Central memory CD8-positive, alpha-beta T cell (primary cell): ENCODE results near the gene KLHL7.
"Not testable (repeated sequence)": the region's sequence is repeated elsewhere in the genome, so short reads cannot be mapped to it uniquely, and the experiment has no call there.

Experiments
- ATAC-seq: fragments of 150-1000 bp; cut with Tn5 transposase; replicated peaks from 2 replicates; pipeline ENCODE4 v1.10.0; 2022; ENCODE audit warnings: mild to moderate bottlenecking, moderate FRiP score, moderate number of reproducible peaks; ENCODE audit not compliant: poor library complexity, severe bottlenecking; ENCODE audit errors: extremely low read depth
- DNase-seq, 2 donors: peaks; one replicate each; pipeline ENCODE4 v3.0.0; 2021; ENCODE audit warnings: low spot score in 2 of 2
- H3K27ac Mint-ChIP-seq: one replicate; pipeline ENCODE4 v1.8.0; 2022; ENCODE audit warnings: low read depth, mild to moderate bottlenecking, moderate library complexity, mixed read lengths
- H3K27me3 Mint-ChIP-seq: one replicate; pipeline ENCODE4 v1.8.0; 2022; ENCODE audit warnings: mixed read lengths
- H3K36me3 Mint-ChIP-seq: one replicate; pipeline ENCODE4 v1.8.0; 2022; ENCODE audit warnings: mild to moderate bottlenecking, moderate library complexity, mixed read lengths; ENCODE audit not compliant: insufficient read depth
- H3K4me1 Mint-ChIP-seq: one replicate; pipeline ENCODE4 v1.8.0; 2022; ENCODE audit warnings: mixed read lengths
- H3K4me3 Mint-ChIP-seq: one replicate; pipeline ENCODE4 v1.8.0; 2022; ENCODE audit warnings: mild to moderate bottlenecking, moderate library complexity, mixed read lengths
- H3K9me3 Mint-ChIP-seq: one replicate; pipeline ENCODE4 v1.8.0; 2022; ENCODE audit warnings: mixed read lengths

The KLHL7 gene

GRCh38 chr7:23115991-23116390 lies 10.4 kb downstream of the KLHL7 start:
- Mint-ChIP-seq H3K9me3 (no peaks in the 10 kb centered on the region), H3K27me3 (no peaks in the 10 kb centered on the region), H3K4me3 (no peak overlapping the region), H3K27ac (no peak overlapping the region), H3K4me1 (peaks cover 30% of the 10 kb centered on the region), H3K36me3 (no peaks in the 10 kb centered on the region)
- DNase-seq (no peak), ATAC-seq (no peak)

- H3K4me3 Mint-ChIP-seq = no peak overlapping the region
- H3K9me3 Mint-ChIP-seq = no peaks in the 10 kb centered on the region
- peak overlapping the region; percentile 14 for H3K27ac Mint-ChIP-seq
- no peaks in the 10 kb centered on the region for H3K27me3 Mint-ChIP-seq
- no peak for ATAC-seq
- no peaks in the 10 kb centered on the region for H3K36me3 Mint-ChIP-seq
- DNase-seq = no peak
- H3K4me1 Mint-ChIP-seq = peaks cover 17% of the 10 kb centered on the region
Observed at GRCh38 chr7:23117841-23118240, 12.3 kb downstream of the KLHL7 start.

GRCh38 chr7:23120106-23120505 lies 14.5 kb downstream of the KLHL7 start:
- Mint-ChIP-seq H3K27ac (no peak overlapping the region), H3K4me3 (no peak overlapping the region)

GRCh38 chr7:23121165-23121564 lies 15.6 kb downstream of the KLHL7 start:
- H3K4me3 Mint-ChIP-seq = no peak overlapping the region
- H3K27ac Mint-ChIP-seq = no peak overlapping the region
- DNase-seq = no peak
- no peaks in the 10 kb centered on the region for H3K9me3 Mint-ChIP-seq
- H3K4me1 Mint-ChIP-seq = peaks cover 13% of the 10 kb centered on the region
- ATAC-seq = no peak
- H3K36me3 Mint-ChIP-seq = peaks cover 5% of the 10 kb centered on the region
- H3K27me3 Mint-ChIP-seq = no peaks in the 10 kb centered on the region

More at GRCh38 chr7:23120106-23120505, 14.5 kb downstream of the KLHL7 start:
- ATAC-seq (no peak), DNase-seq (no peak)
- H3K9me3 Mint-ChIP-seq = no peaks in the 10 kb centered on the region
- H3K4me1 Mint-ChIP-seq = peaks cover 16% of the 10 kb centered on the region
- no peaks in the 10 kb centered on the region for H3K27me3 Mint-ChIP-seq
- peaks cover 5% of the 10 kb centered on the region for H3K36me3 Mint-ChIP-seq

GRCh38 chr7:23123007-23123406 lies 17.4 kb downstream of the KLHL7 start:
- Mint-ChIP-seq H3K4me3 (no peak overlapping the region), H3K9me3 (no peaks in the 10 kb centered on the region), H3K36me3 (peaks cover 15% of the 10 kb centered on the region), H3K27me3 (no peaks in the 10 kb centered on the region), H3K27ac (no peak overlapping the region), H3K4me1 (no peaks in the 10 kb centered on the region)
- DNase-seq (no peak), ATAC-seq (no peak)

GRCh38 chr7:23123465-23123864 lies 17.9 kb downstream of the KLHL7 start:
- DNase-seq (no peak), ATAC-seq (no peak)
- Mint-ChIP-seq H3K27me3 (no peaks in the 10 kb centered on the region), H3K27ac (no peak overlapping the region), H3K9me3 (no peaks in the 10 kb centered on the region), H3K36me3 (peaks cover 17% of the 10 kb centered on the region), H3K4me1 (no peaks in the 10 kb centered on the region), H3K4me3 (no peak overlapping the region)

- Mint-ChIP-seq H3K4me1 (no peaks in the 10 kb centered on the region), H3K4me3 (no peak overlapping the region), H3K36me3 (peaks cover 14% of the 10 kb centered on the region), H3K27ac (no peak overlapping the region), H3K9me3 (peaks cover 5% of the 10 kb centered on the region), H3K27me3 (no peaks in the 10 kb centered on the region)
- no peak for DNase-seq
- no peak for ATAC-seq
Observed at GRCh38 chr7:23129036-23129435, 23.5 kb downstream of the KLHL7 start.

GRCh38 chr7:23131799-23132198 lies 26.2 kb downstream of the KLHL7 start:
- not testable (repeated sequence) for H3K9me3 Mint-ChIP-seq, H3K27ac Mint-ChIP-seq, ATAC-seq

GRCh38 chr7:23133797-23134196 lies 28.2 kb downstream of the KLHL7 start:
- Mint-ChIP-seq H3K36me3 (peaks cover 1% of the 10 kb centered on the region), H3K9me3 (peaks cover 5% of the 10 kb centered on the region), H3K4me3 (no peak overlapping the region), H3K27me3 (no peaks in the 10 kb centered on the region), H3K27ac (no peak overlapping the region), H3K4me1 (peaks cover 5% of the 10 kb centered on the region)
- no peak for DNase-seq
- no peak for ATAC-seq

More at GRCh38 chr7:23131799-23132198, 26.2 kb downstream of the KLHL7 start:
- H3K4me1 Mint-ChIP-seq, H3K27me3 Mint-ChIP-seq, H3K36me3 Mint-ChIP-seq, DNase-seq, H3K4me3 Mint-ChIP-seq: not testable (repeated sequence)

- H3K9me3 Mint-ChIP-seq = peaks cover 5% of the 10 kb centered on the region
- no peaks in the 10 kb centered on the region for H3K27me3 Mint-ChIP-seq
- no peak overlapping the region for H3K4me3 Mint-ChIP-seq
- peaks cover 1% of the 10 kb centered on the region for H3K36me3 Mint-ChIP-seq
- H3K4me1 Mint-ChIP-seq = peaks cover 5% of the 10 kb centered on the region
- ATAC-seq (no peak), DNase-seq (no peak)
- H3K27ac Mint-ChIP-seq = no peak overlapping the region
Observed at GRCh38 chr7:23135755-23136154, 30.2 kb downstream of the KLHL7 start.

- DNase-seq (no peak), ATAC-seq (no peak)
- Mint-ChIP-seq H3K4me3 (no peak overlapping the region), H3K27me3 (no peaks in the 10 kb centered on the region), H3K36me3 (peaks cover 3% of the 10 kb centered on the region), H3K27ac (no peak overlapping the region), H3K4me1 (peaks cover 5% of the 10 kb centered on the region), H3K9me3 (peaks cover 5% of the 10 kb centered on the region)
Observed at GRCh38 chr7:23136216-23136615, 30.6 kb downstream of the KLHL7 start.

- Mint-ChIP-seq H3K9me3 (no peaks in the 10 kb centered on the region), H3K4me1 (no peaks in the 10 kb centered on the region), H3K27ac (no peak overlapping the region), H3K27me3 (no peaks in the 10 kb centered on the region), H3K36me3 (peaks cover 8% of the 10 kb centered on the region), H3K4me3 (no peak overlapping the region)
- no peak for ATAC-seq
- no peak for DNase-seq
Observed at GRCh38 chr7:23157679-23158078, 52.1 kb downstream of the KLHL7 start.

GRCh38 chr7:23158546-23158945 lies 53.0 kb downstream of the KLHL7 start:
- H3K4me3 Mint-ChIP-seq = no peak overlapping the region
- H3K27me3 Mint-ChIP-seq = no peaks in the 10 kb centered on the region
- no peaks in the 10 kb centered on the region for H3K9me3 Mint-ChIP-seq
- no peak for DNase-seq
- H3K36me3 Mint-ChIP-seq = peaks cover 7% of the 10 kb centered on the region
- H3K27ac Mint-ChIP-seq = no peak overlapping the region
- no peaks in the 10 kb centered on the region for H3K4me1 Mint-ChIP-seq
- ATAC-seq = no peak

GRCh38 chr7:23161482-23161881 lies 55.9 kb downstream of the KLHL7 start:
- Mint-ChIP-seq H3K9me3 (no peaks in the 10 kb centered on the region), H3K36me3 (peaks cover 2% of the 10 kb centered on the region), H3K27me3 (no peaks in the 10 kb centered on the region), H3K4me3 (no peak overlapping the region), H3K4me1 (no peaks in the 10 kb centered on the region), H3K27ac (no peak overlapping the region)
- DNase-seq (no peak), ATAC-seq (no peak)
